NB4 (cell line): Measurements from ENCODE around the gene AMIGO2.

Source experiments
- CTCF ChIP-seq: IDR thresholded peaks from one replicate; pipeline ENCODE4 v1.5.1; 2012; ENCODE audit warnings: low read depth, low read length
- MYC ChIP-seq: IDR thresholded peaks from 2 replicates; pipeline ENCODE4 v1.6.1; 2011; ENCODE audit warnings: low read depth, low read length
- POLR2A ChIP-seq: IDR thresholded peaks from 2 replicates; pipeline ENCODE4 v1.6.1; 2011; ENCODE audit warnings: mild to moderate bottlenecking; ENCODE audit not compliant: insufficient read length; ENCODE audit errors: extremely low read depth

GRCh38 chr12:47091009-47091408 is 11.2 kb upstream of the AMIGO2 start:
- TF ChIP-seq POLR2A (no peak), CTCF (no peak), MYC (no peak)
